Kidney glomerular epithelial cell (primary cell): Measurements from ENCODE around the gene GBF1.
"Not testable (repeated sequence)": the region's sequence is repeated elsewhere in the genome, so short reads cannot be mapped to it uniquely, and the experiment has no call there.

Experiments
- DNase-seq: peaks from one replicate; lab custom pipeline; 2025; lab: John Stamatoyannopoulos, UW

GBF1 gene

DNA sequence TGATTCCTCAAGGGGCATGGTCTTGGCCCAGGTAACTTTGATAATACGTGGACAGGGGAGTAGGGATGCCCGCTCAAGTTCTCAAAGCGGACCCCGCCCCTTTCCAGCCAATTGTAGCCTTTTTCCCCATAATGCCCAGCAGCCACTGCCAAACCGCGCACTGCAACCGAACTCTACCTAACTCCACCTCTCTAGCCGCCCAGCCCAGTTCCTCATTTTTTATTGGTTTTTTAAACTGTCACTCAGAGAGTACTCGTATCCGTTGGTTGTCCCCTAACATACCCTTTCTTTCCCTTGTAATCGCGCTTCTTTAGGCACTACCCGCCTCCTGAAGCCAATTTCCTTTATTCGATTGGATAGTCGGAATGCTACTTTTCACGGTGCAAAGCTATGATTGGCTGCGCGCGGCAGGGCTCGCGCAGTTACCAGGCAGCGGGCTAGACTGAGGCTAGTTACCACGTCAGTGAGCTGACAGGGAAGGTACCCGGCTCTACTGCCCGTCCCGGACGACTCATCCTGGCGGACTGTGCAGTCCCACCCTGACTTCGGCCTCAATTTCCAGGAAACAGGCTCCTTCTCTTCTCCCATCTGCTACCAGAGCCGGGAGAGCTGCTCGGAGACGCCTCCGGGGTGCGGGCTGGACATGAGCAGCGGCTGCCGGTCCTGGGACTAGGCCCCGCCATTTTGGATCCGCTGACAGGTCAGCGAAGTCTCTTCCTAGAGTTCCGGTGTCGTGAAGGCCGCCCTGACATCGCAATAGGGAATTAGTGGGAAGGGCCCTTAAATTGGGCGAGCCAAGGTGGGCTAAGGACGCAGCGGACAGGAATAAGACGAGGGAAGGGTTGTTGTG lies at the start of gene GBF1:
Gene GBF1, plus strand, starts transcription at position 451 of the 850 bp plus-strand sequence. CDS start 13,407 bp downstream, outside the sequence.
- peak; percentile 100 for DNase-seq

- no peak for DNase-seq
Observed at GRCh38 chr10:102196893-102197292, 48.4 kb upstream of the GBF1 start.

- no peak for DNase-seq
Observed at GRCh38 chr10:102198027-102198426, 47.3 kb upstream of the GBF1 start.

GRCh38 chr10:102200751-102201640 lies 44.3 kb upstream of the GBF1 start:
- no peak for DNase-seq

DNA sequence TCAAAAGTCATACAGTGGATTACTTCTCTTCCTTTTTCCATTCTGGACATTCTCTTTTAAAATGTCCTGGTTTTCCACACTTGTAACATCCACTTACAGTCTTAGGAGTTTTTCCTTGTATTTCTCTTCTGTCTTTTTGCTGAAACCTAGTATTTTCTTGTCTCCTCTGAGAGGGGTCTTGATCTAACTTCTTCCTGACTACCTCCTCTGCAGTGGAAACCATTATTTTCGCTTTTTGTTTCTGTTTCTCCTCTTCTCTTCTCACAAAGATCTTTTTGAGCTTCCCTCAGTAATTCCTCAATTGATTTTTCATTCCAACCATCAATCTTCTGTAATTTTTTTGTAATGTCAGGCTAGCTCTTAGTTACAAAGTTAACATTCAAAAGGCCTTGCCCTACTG lies 42.9 kb upstream of the GBF1 start:
- no peak for DNase-seq

DNA sequence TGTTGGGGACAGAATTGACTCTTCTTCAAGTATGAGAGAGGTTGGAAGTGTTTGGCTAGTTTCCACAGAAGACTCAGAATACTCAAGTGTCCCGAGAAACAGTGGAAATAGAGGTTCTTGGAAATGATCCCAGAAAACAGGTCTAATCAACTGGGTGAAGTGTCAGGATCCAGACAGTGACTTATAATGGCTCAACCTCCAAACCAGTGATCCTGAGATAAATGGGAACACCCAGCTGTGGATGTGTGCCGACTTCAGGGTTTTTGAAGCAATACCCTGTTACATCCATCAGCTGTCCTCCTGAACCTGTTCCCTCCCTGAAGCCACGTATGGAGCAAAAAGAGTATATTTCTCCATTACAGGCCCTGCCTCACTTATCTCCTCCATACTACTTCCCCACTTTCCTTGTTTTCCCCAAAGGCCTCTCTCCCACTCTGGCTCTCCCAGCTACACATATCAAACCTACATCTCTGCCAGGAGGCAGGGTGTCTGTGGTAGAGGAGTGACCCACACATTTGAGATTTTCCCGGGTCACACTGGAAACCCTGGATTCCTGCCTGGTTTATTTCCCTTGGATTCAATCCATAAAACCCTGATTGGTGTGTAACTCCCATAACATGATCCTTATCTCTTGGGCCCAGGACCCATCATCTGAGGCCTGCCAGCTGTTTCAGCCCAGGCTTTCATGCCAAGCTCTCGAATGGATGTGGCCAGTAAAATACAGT lies 36.9 kb upstream of the GBF1 start:
- no peak for DNase-seq

GRCh38 chr10:102211615-102212299 lies 33.6 kb upstream of the GBF1 start:
- DNase-seq, result no peak

- DNase-seq, result not testable (repeated sequence)
Observed at GRCh38 chr10:102213599-102213998, 31.7 kb upstream of the GBF1 start.

GRCh38 chr10:102219370-102219769 lies 26.0 kb upstream of the GBF1 start:
- DNase-seq, result no peak

DNA sequence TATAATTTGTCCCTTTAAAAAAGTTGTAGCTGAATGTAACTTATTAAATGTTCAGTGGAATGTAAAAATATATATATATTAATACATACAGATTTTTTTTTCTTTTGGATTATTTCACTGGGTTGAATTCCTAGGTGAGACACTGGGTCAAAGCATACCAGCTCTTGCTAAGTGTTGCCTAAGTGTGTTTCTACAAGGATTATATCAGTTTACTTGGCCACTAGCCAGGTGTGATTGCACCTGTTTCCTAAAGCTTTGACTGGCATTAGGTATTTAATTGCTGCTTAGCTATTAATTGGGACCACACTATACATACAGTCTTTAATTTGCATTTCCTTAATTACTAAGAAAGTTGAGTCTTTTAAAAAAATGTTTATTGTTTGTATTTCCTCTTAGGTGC lies 24.7 kb upstream of the GBF1 start:
- DNase-seq, result no peak

- DNase-seq, result no peak
Observed at GRCh38 chr10:102222797-102223196, 22.5 kb upstream of the GBF1 start.

- peak; percentile 85 for DNase-seq
Observed at GRCh38 chr10:102225646-102226541, 19.4 kb upstream of the GBF1 start, which contains the start of gene ELOVL3. TSS of gene ELOVL3 (plus strand) at chr10:102226299. CDS start at chr10:102226549, 250 bp downstream.

DNA sequence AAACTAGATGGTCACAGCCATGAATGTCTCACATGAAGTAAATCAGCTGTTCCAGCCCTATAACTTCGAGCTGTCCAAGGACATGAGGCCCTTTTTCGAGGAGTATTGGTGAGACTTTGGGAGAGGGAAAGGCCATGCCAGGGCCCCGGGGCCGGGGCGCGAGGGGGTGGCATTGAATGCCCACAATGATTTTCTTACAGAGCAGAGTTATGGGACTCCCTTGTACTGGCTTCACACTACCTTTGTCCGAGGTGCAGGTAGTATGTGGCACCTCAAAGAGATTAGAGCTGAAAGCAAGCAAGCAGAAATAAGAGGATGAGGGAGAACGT lies 18.8 kb upstream of the GBF1 start:
- no peak for DNase-seq

DNA sequence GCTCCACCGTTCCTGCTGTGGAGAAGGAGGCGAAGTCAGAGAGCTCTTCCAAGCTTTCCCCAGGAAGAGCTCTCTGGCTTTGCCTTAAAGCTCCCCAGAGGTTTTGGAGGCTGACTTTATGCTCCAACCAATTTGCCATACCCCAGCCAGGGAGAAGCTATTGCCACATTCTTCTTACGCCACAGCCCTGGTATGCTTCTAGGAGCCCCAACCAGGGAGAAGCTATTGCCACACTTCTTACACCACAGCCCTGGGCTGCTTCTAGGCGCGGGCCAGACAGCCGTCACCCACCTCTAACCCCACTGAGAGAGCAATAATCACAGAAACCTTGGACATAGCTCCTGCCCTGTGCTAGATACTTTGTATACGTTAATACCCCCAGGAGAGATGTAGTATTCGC lies 18.3 kb upstream of the GBF1 start:
- DNase-seq, result no peak

- peak; percentile 47 for DNase-seq
Observed at GRCh38 chr10:102229810-102230263, 15.5 kb upstream of the GBF1 start.

- DNase-seq, result no peak
Observed at GRCh38 chr10:102230264-102230860, 15.0 kb upstream of the GBF1 start.

DNA sequence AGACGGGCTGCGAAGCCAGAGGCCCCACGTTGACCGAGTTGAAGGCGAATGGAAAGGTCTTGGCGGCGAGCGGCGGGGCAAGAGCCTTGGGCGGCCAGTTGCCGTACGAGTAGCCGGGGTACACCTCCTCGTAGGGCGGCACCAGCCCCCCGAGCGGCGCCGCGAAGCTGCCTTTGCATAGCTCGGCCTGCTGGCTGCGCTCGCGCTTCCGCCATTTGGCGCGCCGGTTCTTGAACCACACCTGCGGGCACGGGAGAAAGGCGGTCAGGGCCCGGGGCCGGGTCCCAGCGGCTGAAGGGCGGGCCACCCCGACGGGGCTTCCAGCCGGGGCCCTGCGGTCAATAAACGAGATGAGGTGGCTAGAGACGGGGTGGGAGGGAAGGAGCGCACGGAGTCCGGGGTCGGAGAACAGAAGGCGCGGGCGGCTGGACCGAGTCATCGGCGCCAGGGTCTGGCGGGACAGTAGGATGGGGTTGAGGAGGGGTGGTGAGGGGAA lies 14.4 kb upstream of the GBF1 start:
- DNase-seq, result no peak

DNA sequence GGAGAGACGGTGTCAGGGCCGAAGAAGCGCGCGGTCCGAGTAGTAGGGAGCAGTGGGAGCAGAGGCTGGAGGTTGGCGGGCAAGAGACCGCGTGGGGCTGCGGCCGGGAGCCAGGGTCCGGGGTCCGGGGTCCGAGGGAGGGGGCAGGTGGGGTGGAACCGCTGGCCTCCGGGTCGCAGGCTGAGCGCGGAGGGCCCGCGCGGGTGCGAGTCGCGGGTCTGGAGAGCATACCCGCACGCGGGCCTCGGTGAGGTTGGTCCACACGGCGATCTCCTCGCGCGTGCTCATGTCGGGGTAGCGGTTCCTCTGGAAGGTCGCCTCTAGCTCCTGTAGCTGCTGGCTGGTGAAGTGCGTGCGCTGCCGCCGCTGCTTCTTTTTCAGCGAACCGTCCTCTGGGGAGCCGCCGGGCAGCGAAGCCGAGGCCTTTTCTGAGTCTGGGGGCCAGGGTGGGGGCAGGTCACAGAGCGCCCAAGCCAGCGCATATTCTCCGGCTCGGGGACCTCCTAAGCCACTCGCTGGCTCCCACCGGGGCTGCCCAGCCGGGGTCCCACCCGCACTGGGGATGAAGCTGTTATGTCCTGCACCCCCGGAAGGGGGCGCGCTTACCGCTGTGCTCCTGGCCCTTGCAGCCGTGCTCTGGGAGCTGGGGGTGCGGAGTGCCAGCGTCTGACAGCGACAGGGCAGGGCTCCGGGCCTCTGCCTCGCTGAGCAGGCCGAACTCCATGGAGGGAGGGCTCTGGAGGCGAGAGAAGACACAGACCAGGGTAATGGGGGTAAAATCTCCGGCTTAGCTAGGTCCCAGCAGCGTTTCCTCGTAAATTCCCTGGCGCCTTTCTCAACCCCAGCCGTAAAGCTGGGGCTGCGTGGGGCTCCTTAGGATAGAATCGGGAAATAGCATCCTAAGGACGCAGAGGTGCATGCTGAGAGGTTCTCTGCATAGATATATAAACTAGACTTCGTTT lies 13.7 kb upstream of the GBF1 start:
- no peak for DNase-seq

DNA sequence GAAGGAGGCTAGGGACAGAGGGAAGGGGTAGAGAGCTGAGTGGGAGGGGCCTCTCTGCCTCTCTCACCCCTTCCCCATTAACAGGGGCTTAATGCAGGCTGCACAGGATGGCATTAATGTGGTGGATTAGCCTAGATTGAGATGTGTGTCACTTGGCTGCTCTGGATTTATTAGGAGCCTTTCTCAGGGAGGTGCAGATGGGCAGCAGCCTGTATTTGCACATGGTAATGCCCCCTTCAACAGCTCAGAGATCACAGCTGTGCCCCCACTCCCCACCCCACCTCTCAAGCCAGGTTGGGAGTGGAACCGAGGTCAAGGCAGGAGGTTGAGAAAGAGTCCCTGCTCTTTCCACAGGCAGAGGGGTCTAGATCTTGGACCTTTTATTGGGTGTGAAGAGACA lies 11.3 kb upstream of the GBF1 start:
- DNase-seq, result no peak
